Stomach (tissue), 9 donors: Measurements from ENCODE around the gene EML6. TPM values are rescaled to one million over a fixed set of nuclear protein-coding genes. Genes with fewer than 3 reads are reported as not detected.

Experiments used
- DNase-seq, 2 donors: peaks; one replicate each; pipeline versions ENCODE4 v3.0.0 to v3.0.0-alpha.2; 2013 to 2019
- H3K27ac ChIP-seq, 5 donors: fragments of 200-600 bp in 4 of 5; sonication (generic) in 4 of 5; one replicate each; pipeline ENCODE4 v1.5.1; 2013 to 2019; ENCODE audit warnings: mild to moderate bottlenecking in 1 of 5, moderate library complexity in 1 of 5
- H3K27me3 ChIP-seq, 3 donors: fragments of 200-600 bp; sonication (generic); one replicate each; pipeline ENCODE4 v1.5.1; 2017 to 2019; ENCODE audit warnings: mixed run types in 1 of 3
- H3K36me3 ChIP-seq, 4 donors: fragments of 200-600 bp; sonication (generic); 1 replicate in 3 of 4; 2 replicates in 1 of 4; pipeline ENCODE4 v1.5.1; 2016 to 2019
- H3K4me1 ChIP-seq, 4 donors: fragments of 200-600 bp; sonication (generic); one replicate each; pipeline ENCODE4 v1.5.1; 2016 to 2019
- H3K4me3 ChIP-seq, 4 donors: fragments of 200-600 bp; sonication (generic) in 3 of 4; one replicate each; pipeline ENCODE4 v1.5.1; 2016 to 2019; ENCODE audit warnings: mild to moderate bottlenecking in 1 of 4
- H3K9me3 ChIP-seq, 4 donors: fragments of 200-600 bp; sonication (generic); one replicate each; pipeline ENCODE4 v1.5.1; 2016 to 2019
- CTCF ChIP-seq, 7 experiments: fragments of 450-650 bp in 4 of 7; fragments of 200-600 bp in 3 of 7; sonication (generic) in 3 of 7; IDR thresholded peaks; one replicate each; pipeline ENCODE4 v1.5.1; 2016 to 2019; ENCODE audit warnings: antibody characterized with exemption in 7 of 7, control low read depth in 2 of 7, mild to moderate bottlenecking in 1 of 7
- EP300 ChIP-seq: sonication (generic); formaldehyde crosslinking; IDR thresholded peaks from one replicate; pipeline ENCODE4 v1.6.1; 2017; ENCODE audit warnings: antibody characterized with exemption
- POLR2A ChIP-seq, 4 donors: fragments of 450-650 bp; IDR thresholded peaks; one replicate each; pipeline ENCODE4 v1.6.1; 2016; ENCODE audit warnings: antibody characterized with exemption in 4 of 4, control low read depth in 2 of 4, mild to moderate bottlenecking in 1 of 4, moderate library complexity in 1 of 4
- POLR2AphosphoS5 ChIP-seq, 3 donors: sonication (generic); formaldehyde crosslinking; IDR thresholded peaks; one replicate each; pipeline ENCODE4 v1.6.1; 2016; ENCODE audit warnings: antibody characterized with exemption in 3 of 3
- WGBS, 5 donors: extraction: QIAGEN DNeasy Blood & Tissue Kit in 3 of 5; methylation state at CpG; one replicate each; pipeline versions ENCODE4 v1.1.5 to v1.1.7; 2013 to 2018; 5-methylcytosine and 5-hydroxymethylcytosine counted together
- intact Hi-C: fragments of 100-400 bp; cut with DNase I; formaldehyde crosslinking; loops from one replicate; pipeline ENCODE4 v1.15.1; 2023; ENCODE audit warnings: low total_unique reads
- polyA plus RNA-seq, 3 donors: library from polyadenylated mRNA; stranded (reverse); fragments of 200-250 nt; gene quantifications; one replicate each; pipeline ENCODE4 v1.2.3, GENCODE V29; 2013
- total RNA-seq, 5 donors: library from RNA; depleted of rRNA; stranded (reverse); fragments of >200 nt; gene quantifications; one replicate each; pipeline versions ENCODE4 v1.1.0 to v1.2.3, GENCODE V29; 2014 to 2016
- donor health status: healthy with polysubstance abuse.
- donor health status: Bipolar disorder and iron deficiency.
- donor health status: healthy.

EML6 gene
- total and polyA plus RNA-seq, 8 donors = 0.45 to 10.1 (median 1.8) TPM; not detected in 1

GRCh38 chr2:54958717-54959371 is 235.4 kb downstream of the EML6 start:
- H3K4me1 ChIP-seq = peaks cover 0 to 6% (median 2%) of the 10 kb centered on the region in 4 donors
- 88 to 92% (median 91%) methylated on average over 14 of the region's 14 CpGs for WGBS, 5 donors
- intact Hi-C loops = no loop called here
- H3K4me3 ChIP-seq = no peak overlapping the region
- H3K27ac ChIP-seq = no peak overlapping the region
- no peak for DNase-seq
- no peaks in the 10 kb centered on the region for H3K27me3 ChIP-seq
- no peaks in the 10 kb centered on the region for H3K36me3 ChIP-seq
- no peaks in the 10 kb centered on the region for H3K9me3 ChIP-seq
- TF ChIP-seq EP300 (no peak), POLR2AphosphoS5 (IDR thresholded peaks at IDR 0.05) (no peak), POLR2A (IDR thresholded peaks at IDR 0.05) (no peak), CTCF (IDR thresholded peaks at IDR 0.05) (no peak)

GRCh38 chr2:54960164-54960563 is 236.7 kb downstream of the EML6 start:
- TF ChIP-seq POLR2AphosphoS5 (IDR thresholded peaks at IDR 0.05) (no peak), EP300 (no peak), POLR2A (IDR thresholded peaks at IDR 0.05) (no peak), CTCF (IDR thresholded peaks at IDR 0.05) (no peak)
- Histone ChIP-seq H3K9me3 (no peaks in the 10 kb centered on the region), H3K27ac (no peak overlapping the region), H3K4me1 (peaks cover 0 to 6% (median 2%) of the 10 kb centered on the region in 4 donors), H3K27me3 (no peaks in the 10 kb centered on the region), H3K36me3 (no peaks in the 10 kb centered on the region), H3K4me3 (no peak overlapping the region)
- intact Hi-C loops = no loop called here
- peak in 1 of 2 donors; percentile 51 for DNase-seq
- WGBS, 5 donors = 57 to 82% (median 74%) methylated on average over 7 of the region's 7 CpGs

- intact Hi-C loops = no loop called here
- TF ChIP-seq POLR2A (IDR thresholded peaks at IDR 0.05) = no peak
- no peak for TF ChIP-seq CTCF (IDR thresholded peaks at IDR 0.05)
- no peak for TF ChIP-seq POLR2AphosphoS5 (IDR thresholded peaks at IDR 0.05)
- no peak for TF ChIP-seq EP300
- Histone ChIP-seq H3K4me3 (no peak overlapping the region), H3K27ac (no peak overlapping the region), H3K9me3 (no peaks in the 10 kb centered on the region), H3K27me3 (no peaks in the 10 kb centered on the region), H3K4me1 (peaks cover 0 to 9% (median 3%) of the 10 kb centered on the region in 4 donors), H3K36me3 (peaks cover 0 to 8% (median 0%) of the 10 kb centered on the region in 4 donors)
- no peak for DNase-seq
- WGBS, 5 donors = 87 to 96% (median 93%) methylated on average over 13 of the region's 13 CpGs
These were observed 239.0 kb downstream of the EML6 start for GRCh38 chr2:54962511-54962910.

GRCh38 chr2:54962935-54963440 is 239.5 kb downstream of the EML6 start:
- H3K36me3 ChIP-seq = peaks cover 0 to 9% (median 3%) of the 10 kb centered on the region in 4 donors
- H3K4me3 ChIP-seq = no peak overlapping the region
- peaks cover 0 to 9% (median 3%) of the 10 kb centered on the region in 4 donors for H3K4me1 ChIP-seq
- no peaks in the 10 kb centered on the region for H3K27me3 ChIP-seq
- DNase-seq = no peak
- TF ChIP-seq POLR2A (IDR thresholded peaks at IDR 0.05) (no peak), CTCF (IDR thresholded peaks at IDR 0.05) (no peak), POLR2AphosphoS5 (IDR thresholded peaks at IDR 0.05) (no peak), EP300 (no peak)
- WGBS, 5 donors = 47 to 74% (median 58%) methylated on average over 3 of the region's 3 CpGs
- no peak overlapping the region for H3K27ac ChIP-seq
- intact Hi-C loops = no loop called here
- H3K9me3 ChIP-seq = no peaks in the 10 kb centered on the region
